A549 (cell line): ENCODE data around the gene PIK3R6. TPM values are rescaled to one million over a fixed set of nuclear protein-coding genes. Genes with fewer than 3 reads are reported as not detected.
"Not testable (repeated sequence)": the region's sequence is repeated elsewhere in the genome, so short reads cannot be mapped to it uniquely, and the experiment has no call there.

Experiments used
- ATAC-seq, 2 experiments: fragments of 200-7000 bp in 1 of 2; fragments of >200 bp in 1 of 2; cut with Nextera tagmentation in 1 of 2; cut with Tn5 transposase in 1 of 2; 3 replicates each; pipeline versions ENCODE4 v1.8.0 to v1.9.1; 2018 to 2020; ENCODE audit warnings: mild to moderate bottlenecking in 1 of 2, moderate library complexity in 1 of 2
- CTCF ChIA-PET: fragments of 300-600 bp; sonication (Branson Sonifier 250); formaldehyde crosslinking; extraction: SDS; loops from one replicate; lab custom pipeline; 2021; ENCODE audit warnings: antibody characterized with exemption, inconsistent platforms; lab: Yijun Ruan, JAX
- POLR2A ChIA-PET: fragments of 350-600 bp; formaldehyde crosslinking; extraction: SDS; loops from one replicate; lab custom pipeline; 2021; ENCODE audit warnings: antibody characterized with exemption, inconsistent platforms; lab: Yijun Ruan, JAX
- DNase-seq, 2 experiments: peaks; one replicate each; pipeline versions ENCODE4 v3.0.0 to v3.0.0-alpha.2; 2011 to 2016; ENCODE audit warnings: low read depth in 1 of 2, low spot score in 1 of 2
- FAIRE-seq: peaks from 2 replicates; lab custom pipeline; 2011; peaks lifted over from hg19 to GRCh38; lab: Jason Lieb, UNC
- H3K27ac ChIP-seq, 2 experiments: fragments of >200 bp; sonication (Bioruptor Twin); formaldehyde crosslinking; 3 replicates each; pipeline ENCODE4 v1.5.1; 2016 to 2017
- H3K4me1 ChIP-seq: fragments of >200 bp; sonication (Bioruptor Twin); formaldehyde crosslinking; 3 replicates; pipeline ENCODE4 v1.6.1; 2016
- H3K4me2 ChIP-seq: fragments of >200 bp; sonication (Bioruptor Twin); formaldehyde crosslinking; 3 replicates; pipeline ENCODE4 v1.6.1; 2016
- H3K4me3 ChIP-seq: fragments of >200 bp; sonication (Bioruptor Twin); formaldehyde crosslinking; 3 replicates; pipeline ENCODE4 v1.5.1; 2016
- H3K9me3 ChIP-seq: fragments of >200 bp; sonication (Bioruptor Twin); formaldehyde crosslinking; 3 replicates; pipeline ENCODE4 v1.6.1; 2016
- CBX2 ChIP-seq: fragments of 200-600 bp; sonication (generic); IDR thresholded peaks from 2 replicates; pipeline ENCODE4 v1.6.1; 2016; ENCODE audit warnings: low read depth, mild to moderate bottlenecking, borderline replicate concordance
- CHD2 ChIP-seq: fragments of 150-350 bp; IDR thresholded peaks from 2 replicates; pipeline ENCODE4 v1.6.1; 2014; ENCODE audit warnings: low read length; ENCODE audit not compliant: partially characterized antibody
- EHMT2 ChIP-seq: fragments of 200-600 bp; sonication (generic); IDR thresholded peaks from 2 replicates; pipeline ENCODE4 v1.6.1; 2016; ENCODE audit warnings: antibody characterized with exemption, low read depth, mild to moderate bottlenecking, moderate library complexity
- FOSL2 ChIP-seq, 2 experiments: fragments of 450-650 bp in 1 of 2; fragments of >200 bp in 1 of 2; sonication (Bioruptor Twin) in 1 of 2; formaldehyde crosslinking; IDR thresholded peaks; 2 replicates each; pipeline versions ENCODE4 v1.5.0 to v1.6.1; 2016 to 2020; ENCODE audit warnings: mild to moderate bottlenecking in 1 of 2, moderate library complexity in 1 of 2
- HDAC2 ChIP-seq: fragments of 200-600 bp; sonication (generic); IDR thresholded peaks from 2 replicates; pipeline ENCODE4 v1.6.1; 2016
- HEYL ChIP-seq: fragments of 250-450 bp; sonication (Bioruptor Pico); IDR thresholded peaks from 2 replicates; pipeline ENCODE4 v1.8.0; 2021; ENCODE audit warnings: mild to moderate bottlenecking, moderate library complexity
- HOXB13 ChIP-seq: fragments of 250-450 bp; sonication (Bioruptor Pico); IDR thresholded peaks from 2 replicates; pipeline ENCODE4 v1.5.0; 2020; ENCODE audit warnings: low read depth, mild to moderate bottlenecking, moderate library complexity
- MAFK ChIP-seq: fragments of 450-650 bp; IDR thresholded peaks from 2 replicates; pipeline ENCODE4 v1.6.1; 2014; ENCODE audit not compliant: partially characterized antibody
- MAZ ChIP-seq: fragments of 150-350 bp; IDR thresholded peaks from 2 replicates; pipeline ENCODE4 v1.6.1; 2014; ENCODE audit warnings: antibody characterized with exemption, low read depth, low read length, borderline replicate concordance
- MYC ChIP-seq: IDR thresholded peaks from 2 replicates; pipeline ENCODE4 v1.6.1; 2012; ENCODE audit warnings: mild to moderate bottlenecking, inconsistent platforms, low read length, improper control_type of control experiment, borderline replicate concordance
- NFE2L2 ChIP-seq: fragments of 150-350 bp; conservative IDR thresholded peaks from 2 replicates; pipeline ENCODE4 v1.6.1; 2014; ENCODE audit warnings: low read length
- POLR2A ChIP-seq: IDR thresholded peaks from 2 replicates; pipeline ENCODE4 v1.6.1; 2012; ENCODE audit warnings: mild to moderate bottlenecking, low read length
- RAD21 ChIP-seq, 2 experiments: fragments of >200 bp in 1 of 2; sonication (Bioruptor Twin) in 1 of 2; formaldehyde crosslinking in 1 of 2; IDR thresholded peaks in 1 of 2; conservative IDR thresholded peaks in 1 of 2; 2 replicates in 1 of 2; 3 replicates in 1 of 2; pipeline ENCODE4 v1.6.1; 2012 to 2018; ENCODE audit warnings: inconsistent platforms in 1 of 2
- RARB ChIP-seq: fragments of 250-450 bp; sonication (Bioruptor Pico); IDR thresholded peaks from 2 replicates; pipeline ENCODE4 v1.8.0; 2021; ENCODE audit warnings: mild to moderate bottlenecking, moderate library complexity
- RFX5 ChIP-seq: fragments of 450-650 bp; IDR thresholded peaks from 2 replicates; pipeline ENCODE4 v1.7.1; 2014; ENCODE audit warnings: antibody characterized with exemption, mild to moderate bottlenecking, moderate library complexity
- TP53 ChIP-seq: fragments of 250-450 bp; sonication (Bioruptor Pico); IDR thresholded peaks from 2 replicates; pipeline ENCODE4 v1.5.0; 2021; ENCODE audit warnings: mild to moderate bottlenecking, moderate library complexity
- ZC3H11A ChIP-seq: fragments of 450-650 bp; IDR thresholded peaks from 2 replicates; pipeline ENCODE4 v1.6.1; 2014; ENCODE audit warnings: antibody characterized with exemption, mild to moderate bottlenecking
- ZNF302 ChIP-seq: fragments of 250-450 bp; sonication (Bioruptor Pico); IDR thresholded peaks from 2 replicates; pipeline ENCODE4 v1.9.0; 2021; ENCODE audit warnings: inconsistent platforms, mild to moderate bottlenecking, moderate library complexity
- WGBS: methylation state at CpG from one replicate; pipeline ENCODE4 v1.1.6; 2017; ENCODE audit errors: missing lambda C conversion rate; 5-methylcytosine and 5-hydroxymethylcytosine counted together
- polyA plus RNA-seq, 4 experiments: library from polyadenylated mRNA; depleted of rRNA in 3 of 4; stranded (reverse); fragments of >200 nt; fragmentation: RNase III in 1 of 4; extraction: RNeasy Plus Mini Kit Qiagen cat#74134 plus additional on column Dnase treatment in 1 of 4; gene quantifications; 2 replicates in 3 of 4; 3 replicates in 1 of 4; pipeline ENCODE4 v1.2.3, GENCODE V29; 2011 to 2017
- TF ChIP-seq, protein P1 (sequence below): fragments of 450-650 bp; IDR thresholded peaks from 2 replicates; pipeline ENCODE4 v1.6.1; 2014; ENCODE audit warnings: antibody characterized with exemption
- TF ChIP-seq, protein P2 (sequence below): fragments of >200 bp; sonication (Bioruptor Twin); formaldehyde crosslinking; IDR thresholded peaks from 3 replicates; pipeline ENCODE4 v1.6.1; 2016

Gene PIK3R6
- polyA plus RNA-seq, 2 of the 4 experiments (the other 2 are of a cell fraction) = not detected

DNA sequence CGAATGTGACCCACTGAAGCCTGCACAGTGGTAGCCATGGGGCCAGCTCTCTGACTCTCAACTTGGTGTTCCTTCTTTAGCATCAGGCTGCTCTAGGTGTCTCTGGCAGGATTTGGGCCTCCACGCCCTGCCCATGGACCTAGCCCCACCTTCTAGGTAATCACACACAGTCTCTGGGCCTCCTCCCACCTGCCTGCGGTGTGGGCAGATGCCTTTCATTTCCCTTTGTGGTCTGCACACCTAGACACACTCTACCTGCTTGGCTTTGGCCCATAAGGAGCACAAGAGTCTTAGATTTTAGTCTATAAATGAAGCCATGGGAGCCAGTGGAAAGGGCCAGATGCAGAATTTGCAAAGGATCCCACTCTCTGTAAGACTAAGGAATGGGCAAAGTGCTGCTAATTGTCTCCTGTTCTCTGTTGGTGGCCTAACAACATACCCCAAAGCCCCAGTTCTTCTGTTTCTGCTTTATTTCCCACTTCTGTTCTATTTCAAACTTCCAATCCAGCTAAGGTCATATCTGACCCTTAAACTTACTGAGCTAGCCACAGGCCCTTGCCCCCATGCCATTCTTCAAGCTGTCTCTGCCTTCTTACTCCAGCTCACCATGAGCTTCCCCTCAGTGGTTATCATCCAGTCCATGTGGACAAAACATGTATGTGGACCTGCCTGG is 61.1 kb downstream of the PIK3R6 start (continued):
- TF ChIP-seq MAFK (no peak), CBX2 (no peak), RARB (CRISPR knock-in tag) (no peak), EHMT2 (no peak), RAD21 (conservative IDR thresholded peaks at IDR 0.05 in 1 of 2, IDR thresholded peaks at IDR 0.05 in 1 of 2) (no peak), ZNF302 (CRISPR knock-in tag) (no peak), CHD2 (no peak), POLR2A (no peak), TP53 (CRISPR knock-in tag) (no peak)

DNA sequence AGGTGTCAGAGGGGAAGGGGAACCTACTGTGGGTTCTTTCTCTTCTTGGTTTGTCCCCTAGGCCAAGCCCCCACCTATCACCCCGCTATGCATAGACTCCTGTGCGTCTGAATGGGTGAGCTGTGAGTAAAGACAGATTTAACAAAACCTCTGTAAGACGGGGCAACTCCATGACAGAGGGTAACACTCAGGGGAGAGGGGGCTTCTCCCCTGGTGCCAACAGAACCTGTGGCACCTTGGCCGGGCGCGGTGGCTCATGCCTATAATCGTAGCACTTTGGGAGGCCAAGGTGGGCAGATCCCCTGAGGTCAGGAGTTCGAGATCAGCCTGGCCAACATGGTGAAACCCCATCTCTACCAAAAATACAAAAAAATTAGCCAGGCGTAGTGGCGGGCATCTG is 62.1 kb downstream of the PIK3R6 start:
- ATAC-seq, H3K4me2 ChIP-seq, FAIRE-seq, DNase-seq, H3K27ac ChIP-seq, POLR2A ChIA-PET, H3K4me1 ChIP-seq, H3K4me3 ChIP-seq: not testable (repeated sequence)
- CTCF ChIA-PET = interaction anchor here (2.2 to 5.6 kb wide), 2 partner anchors 19 to 90 kb away, joined by 6 to 38 read pairs; no protein-coding TSS in a partner anchor
- H3K9me3 ChIP-seq = peaks cover 21% of the 10 kb centered on the region
- WGBS = 32% methylated on average over 10 of the region's 10 CpGs

DNA sequence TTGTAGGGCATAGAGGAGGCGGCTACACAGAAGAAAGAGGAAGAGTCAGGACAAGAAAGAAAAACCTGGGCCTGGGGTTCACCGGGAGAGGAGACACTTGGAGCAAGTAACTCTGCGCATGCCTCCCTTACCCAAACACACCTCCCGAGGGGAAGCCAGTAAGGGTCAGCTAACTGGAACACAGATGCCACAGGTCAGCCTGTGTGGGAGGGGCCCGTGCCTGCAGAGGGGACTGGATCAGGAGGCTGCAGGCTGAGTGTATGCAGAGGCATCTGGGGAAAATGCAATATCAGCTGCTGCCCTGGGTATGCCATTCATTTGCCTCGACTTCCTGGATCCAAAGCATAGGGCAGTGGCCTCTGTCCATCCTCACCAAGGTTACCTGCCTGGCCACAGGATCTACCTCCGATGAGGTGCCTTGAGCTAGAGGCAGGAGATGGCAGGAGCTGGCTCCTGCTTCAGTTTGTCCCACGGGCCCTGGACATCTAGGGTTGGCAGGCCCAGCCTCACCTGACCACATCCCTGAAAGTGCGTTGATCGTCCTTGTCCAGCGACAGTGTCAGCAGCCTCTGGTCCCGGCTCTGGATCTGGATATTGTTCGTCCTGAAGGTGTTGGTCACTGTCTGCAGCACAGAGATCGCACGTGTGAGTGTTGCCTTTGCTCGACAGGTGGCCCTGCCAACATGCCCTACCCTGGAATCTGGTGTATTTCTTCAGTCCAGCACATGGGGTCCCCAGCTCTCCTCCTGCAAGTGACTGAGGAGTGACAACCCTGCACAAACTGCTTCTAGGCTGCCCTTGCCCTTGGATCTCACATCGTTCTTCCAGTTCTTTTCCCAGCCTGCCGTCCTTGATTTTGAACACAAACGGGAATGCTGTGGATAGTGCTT is 63.7 kb downstream of the PIK3R6 start:
- 47% methylated on average over 19 of the region's 19 CpGs for WGBS
- H3K4me3 ChIP-seq = no peak overlapping the region
- POLR2A ChIA-PET = no interaction called here
- TF ChIP-seq, protein P1, sequence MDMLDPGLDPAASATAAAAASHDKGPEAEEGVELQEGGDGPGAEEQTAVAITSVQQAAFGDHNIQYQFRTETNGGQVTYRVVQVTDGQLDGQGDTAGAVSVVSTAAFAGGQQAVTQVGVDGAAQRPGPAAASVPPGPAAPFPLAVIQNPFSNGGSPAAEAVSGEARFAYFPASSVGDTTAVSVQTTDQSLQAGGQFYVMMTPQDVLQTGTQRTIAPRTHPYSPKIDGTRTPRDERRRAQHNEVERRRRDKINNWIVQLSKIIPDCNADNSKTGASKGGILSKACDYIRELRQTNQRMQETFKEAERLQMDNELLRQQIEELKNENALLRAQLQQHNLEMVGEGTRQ = no peak
- no peak for TF ChIP-seq MAZ
- TF ChIP-seq RFX5 = no peak
- no peak for TF ChIP-seq ZC3H11A
- TF ChIP-seq HOXB13 = no peak
- no peak for TF ChIP-seq MYC
- no peak for TF ChIP-seq RAD21 (conservative IDR thresholded peaks at IDR 0.05 in 1 of 2, IDR thresholded peaks at IDR 0.05 in 1 of 2)
- no peak for TF ChIP-seq HEYL (CRISPR knock-in tag)
- peaks cover 6% of the 10 kb centered on the region; the same call in 2 of the 3 replicates for H3K9me3 ChIP-seq
- H3K4me2 ChIP-seq = no peak overlapping the region
- CTCF ChIA-PET = interaction anchor here (0.7 to 5.6 kb wide), 6 partner anchors 11 to 97 kb away, joined by 3 to 38 read pairs (median 4); no protein-coding TSS in a partner anchor
- DNase-seq (peak in 1 of 2 experiments; percentile 32), FAIRE-seq (no peak), ATAC-seq (peak; percentile 35 to 71; a peak in 5 of 6 replicates)
- H3K4me1 ChIP-seq = no peaks in the 10 kb centered on the region
- no peak overlapping the region for H3K27ac ChIP-seq

DNA sequence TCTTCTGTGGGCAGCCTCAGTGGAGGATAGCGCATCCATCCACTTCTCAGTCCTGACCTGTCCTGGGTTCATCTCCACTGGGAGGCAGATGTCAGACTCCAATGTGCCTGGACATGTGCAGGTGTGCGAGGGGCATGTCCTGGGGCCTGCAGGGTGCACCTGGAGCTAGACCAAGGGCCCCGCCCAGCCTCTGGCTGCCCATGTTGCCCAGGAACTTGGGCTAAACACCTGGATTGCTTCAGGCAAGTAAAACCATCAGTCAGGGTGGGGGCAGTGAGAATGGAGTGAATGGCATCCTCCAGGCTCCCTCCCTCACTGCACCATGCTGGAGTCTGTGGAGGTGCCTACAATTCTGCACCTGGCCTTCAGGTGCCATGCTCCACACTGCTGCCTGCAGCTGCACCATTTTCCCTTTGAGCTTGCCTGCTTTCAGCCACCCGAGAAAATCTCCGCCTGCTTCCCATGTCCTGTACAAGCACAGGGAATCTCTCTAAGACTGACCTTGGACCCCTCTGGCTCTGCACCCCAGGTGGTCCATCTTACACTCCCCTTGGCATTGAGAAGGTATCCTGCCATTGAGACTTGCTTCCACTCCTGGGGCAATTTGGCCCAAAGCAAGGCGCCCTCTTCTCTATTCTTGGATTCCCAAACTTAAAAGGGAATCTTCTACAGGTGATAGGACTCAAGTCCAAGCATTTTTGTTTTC is 66.2 kb downstream of the PIK3R6 start:
- ChIA-PET CTCF (interaction anchor here (0.6 to 4.7 kb wide), 2 partner anchors 15 to 391 kb away, joined by 3 to 51 read pairs; no protein-coding TSS in a partner anchor), POLR2A (no interaction called here)
- DNase-seq = no peak
- Histone ChIP-seq H3K4me3 (no peak overlapping the region), H3K9me3 (no peaks in the 10 kb centered on the region), H3K27ac (no peak overlapping the region), H3K4me2 (no peak overlapping the region), H3K4me1 (no peaks in the 10 kb centered on the region)
- ATAC-seq = no peak
- FAIRE-seq = no peak
- WGBS = 57% methylated on average over 5 of the region's 6 CpGs
- TF ChIP-seq FOSL2 (IDR thresholded peaks at IDR 0.05) (no peak), FOSL2 (CRISPR knock-in tag; IDR thresholded peaks at IDR 0.05) (no peak), NFE2L2 (no peak), HDAC2 (no peak), HOXB13 (no peak)
- TF ChIP-seq, protein P2, sequence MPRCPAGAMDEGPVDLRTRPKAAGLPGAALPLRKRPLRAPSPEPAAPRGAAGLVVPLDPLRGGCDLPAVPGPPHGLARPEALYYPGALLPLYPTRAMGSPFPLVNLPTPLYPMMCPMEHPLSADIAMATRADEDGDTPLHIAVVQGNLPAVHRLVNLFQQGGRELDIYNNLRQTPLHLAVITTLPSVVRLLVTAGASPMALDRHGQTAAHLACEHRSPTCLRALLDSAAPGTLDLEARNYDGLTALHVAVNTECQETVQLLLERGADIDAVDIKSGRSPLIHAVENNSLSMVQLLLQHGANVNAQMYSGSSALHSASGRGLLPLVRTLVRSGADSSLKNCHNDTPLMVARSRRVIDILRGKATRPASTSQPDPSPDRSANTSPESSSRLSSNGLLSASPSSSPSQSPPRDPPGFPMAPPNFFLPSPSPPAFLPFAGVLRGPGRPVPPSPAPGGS = no peak
